Measurements from ENCODE around the gene PI4KB. TPM values are rescaled to one million over a fixed set of nuclear protein-coding genes. Genes with fewer than 3 reads are reported as not detected.
A peak's percentile ranks its signal among the peaks of the same experiment; 100 is the strongest.

Gene PI4KB
- total RNA-seq, 4 donors from 2014 or later, result 65.5 to 98.1 (median 77.3) TPM

DNA sequence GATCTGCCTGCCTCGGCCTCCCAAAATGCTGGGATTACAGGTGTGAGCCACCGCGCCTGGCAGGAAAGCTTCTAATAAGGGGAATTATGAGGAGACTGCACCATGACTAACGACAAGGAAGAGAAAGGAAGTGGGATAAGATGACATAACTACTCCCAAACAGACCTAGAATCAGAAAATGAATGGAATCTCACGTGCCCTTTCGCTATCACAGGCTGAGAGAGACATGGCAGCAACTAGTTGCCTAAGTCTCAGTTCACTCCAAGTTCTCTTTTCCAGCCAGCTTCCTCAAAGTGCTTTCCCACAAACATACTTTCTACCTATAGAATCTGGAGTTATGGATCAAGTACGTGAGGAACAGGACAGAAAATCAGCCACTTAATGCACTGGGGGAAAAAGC lies 2.0 kb downstream of the PI4KB start:
- Histone ChIP-seq H3K4me1 (peaks cover 32 to 49% of the 10 kb centered on the region in 2 donors), H3K36me3 (peaks cover 0 to 52% of the 10 kb centered on the region in 2 donors), H3K27ac (peak overlapping the region; percentile 92 to 96 (median 94))

DNA sequence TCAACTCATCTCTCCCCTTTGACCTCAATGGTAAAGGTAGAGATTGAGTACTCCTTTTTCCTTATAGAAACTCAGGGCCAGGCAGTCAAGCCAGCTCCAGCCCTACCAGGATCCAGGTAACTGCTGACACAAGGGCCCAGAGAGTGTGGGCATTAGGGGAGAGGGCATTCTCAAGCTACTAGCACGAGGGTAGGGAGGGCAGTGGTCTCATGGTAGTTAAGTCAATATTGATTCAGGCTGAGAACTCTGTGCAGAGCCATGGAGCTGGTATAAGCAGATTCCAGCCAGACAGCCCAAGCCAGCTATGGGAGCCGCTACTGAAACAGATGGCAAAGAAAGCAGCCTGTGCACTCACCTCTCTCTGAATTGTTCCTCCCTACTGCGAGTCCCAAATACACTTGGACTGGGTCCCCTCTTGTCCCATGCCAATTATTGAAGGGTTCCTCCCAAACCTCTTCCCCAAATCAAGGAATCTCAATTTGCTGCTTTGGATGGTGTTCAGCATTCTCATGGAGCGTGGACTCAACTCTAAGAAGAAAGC lies 2.8 kb downstream of the PI4KB start:
- Histone ChIP-seq H3K27me3 (no peaks in the 10 kb centered on the region), H3K27ac (peak overlapping the region; percentile 9 to 96 (median 94))
- intact Hi-C loops (cut with DNase I; ENCODE audit: low total_unique reads), result no loop called here

More for the DNA sequence above, 2.0 kb downstream of the PI4KB start:
- no peaks in the 10 kb centered on the region for H3K9me3 ChIP-seq
- TF ChIP-seq, protein P1, sequence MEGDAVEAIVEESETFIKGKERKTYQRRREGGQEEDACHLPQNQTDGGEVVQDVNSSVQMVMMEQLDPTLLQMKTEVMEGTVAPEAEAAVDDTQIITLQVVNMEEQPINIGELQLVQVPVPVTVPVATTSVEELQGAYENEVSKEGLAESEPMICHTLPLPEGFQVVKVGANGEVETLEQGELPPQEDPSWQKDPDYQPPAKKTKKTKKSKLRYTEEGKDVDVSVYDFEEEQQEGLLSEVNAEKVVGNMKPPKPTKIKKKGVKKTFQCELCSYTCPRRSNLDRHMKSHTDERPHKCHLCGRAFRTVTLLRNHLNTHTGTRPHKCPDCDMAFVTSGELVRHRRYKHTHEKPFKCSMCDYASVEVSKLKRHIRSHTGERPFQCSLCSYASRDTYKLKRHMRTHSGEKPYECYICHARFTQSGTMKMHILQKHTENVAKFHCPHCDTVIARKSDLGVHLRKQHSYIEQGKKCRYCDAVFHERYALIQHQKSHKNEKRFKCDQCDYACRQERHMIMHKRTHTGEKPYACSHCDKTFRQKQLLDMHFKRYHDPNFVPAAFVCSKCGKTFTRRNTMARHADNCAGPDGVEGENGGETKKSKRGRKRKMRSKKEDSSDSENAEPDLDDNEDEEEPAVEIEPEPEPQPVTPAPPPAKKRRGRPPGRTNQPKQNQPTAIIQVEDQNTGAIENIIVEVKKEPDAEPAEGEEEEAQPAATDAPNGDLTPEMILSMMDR (IDR thresholded peaks at IDR 0.05 in 4 of 5, conservative IDR thresholded peaks at IDR 0.05 in 1 of 5), result no peak
- TF ChIP-seq POLR2A (IDR thresholded peaks at IDR 0.05), result no peak
- DNase-seq (no peak), ATAC-seq (no peak)
- intact Hi-C loops (cut with DNase I; ENCODE audit: low total_unique reads), result loop anchor here (5.0 kb wide), 1 partner anchor 128 kb away; the partner anchor contains the start of gene PIP5K1A
- no peak overlapping the region for H3K4me3 ChIP-seq
- in situ Hi-C loops (cut with MboI; ENCODE audit: low sequenced_read_pairs in 4 of 4), result no loop called here
- H3K27me3 ChIP-seq, result no peaks in the 10 kb centered on the region

DNA sequence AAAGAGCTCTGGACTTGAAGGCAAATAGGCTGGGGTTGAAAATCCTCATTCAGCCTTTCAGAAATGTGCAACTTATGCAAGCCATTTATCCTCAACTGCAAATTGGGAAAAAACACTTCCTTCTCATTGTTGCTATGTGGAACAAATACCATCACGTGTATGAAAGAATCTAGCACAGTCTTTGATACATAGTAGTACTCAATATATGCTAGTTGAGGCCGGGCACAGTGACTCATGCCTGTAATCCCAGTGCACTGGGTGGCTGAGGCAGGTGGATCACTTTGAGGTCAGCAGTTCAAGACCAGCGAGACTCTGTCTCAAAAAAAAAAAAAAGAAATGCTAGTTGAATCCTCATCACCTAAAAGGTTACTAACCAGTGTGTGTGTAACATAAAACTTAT lies 8.2 kb downstream of the PI4KB start:
- no peak overlapping the region for H3K4me3 ChIP-seq
- H3K27me3 ChIP-seq, result no peaks in the 10 kb centered on the region
- H3K36me3 ChIP-seq, result peaks cover 0 to 71% of the 10 kb centered on the region in 2 donors
- H3K27ac ChIP-seq, result peak overlapping the region in 2 of 4 donors; percentile 6 to 36
- ATAC-seq (no peak), DNase-seq (no peak)
- intact Hi-C loops (cut with DNase I; ENCODE audit: low total_unique reads), result no loop called here
- H3K4me1 ChIP-seq, result peaks cover 15 to 45% of the 10 kb centered on the region in 2 donors
- no peaks in the 10 kb centered on the region for H3K9me3 ChIP-seq
- in situ Hi-C loops (cut with MboI; ENCODE audit: low sequenced_read_pairs in 4 of 4), result no loop called here
- no peak for TF ChIP-seq POLR2A (IDR thresholded peaks at IDR 0.05)
- TF ChIP-seq, protein P1 (IDR thresholded peaks at IDR 0.05 in 4 of 5, conservative IDR thresholded peaks at IDR 0.05 in 1 of 5), result no peak

More for the DNA sequence above, 2.8 kb downstream of the PI4KB start:
- Histone ChIP-seq H3K4me1 (peaks cover 36 to 53% of the 10 kb centered on the region in 2 donors), H3K36me3 (peaks cover 0 to 57% of the 10 kb centered on the region in 2 donors), H3K9me3 (no peaks in the 10 kb centered on the region), H3K4me3 (no peak overlapping the region)
- in situ Hi-C loops (cut with MboI; ENCODE audit: low sequenced_read_pairs in 4 of 4), result no loop called here
- no peak for TF ChIP-seq POLR2A (IDR thresholded peaks at IDR 0.05)
- no peak for ATAC-seq
- DNase-seq, result no peak

DNA sequence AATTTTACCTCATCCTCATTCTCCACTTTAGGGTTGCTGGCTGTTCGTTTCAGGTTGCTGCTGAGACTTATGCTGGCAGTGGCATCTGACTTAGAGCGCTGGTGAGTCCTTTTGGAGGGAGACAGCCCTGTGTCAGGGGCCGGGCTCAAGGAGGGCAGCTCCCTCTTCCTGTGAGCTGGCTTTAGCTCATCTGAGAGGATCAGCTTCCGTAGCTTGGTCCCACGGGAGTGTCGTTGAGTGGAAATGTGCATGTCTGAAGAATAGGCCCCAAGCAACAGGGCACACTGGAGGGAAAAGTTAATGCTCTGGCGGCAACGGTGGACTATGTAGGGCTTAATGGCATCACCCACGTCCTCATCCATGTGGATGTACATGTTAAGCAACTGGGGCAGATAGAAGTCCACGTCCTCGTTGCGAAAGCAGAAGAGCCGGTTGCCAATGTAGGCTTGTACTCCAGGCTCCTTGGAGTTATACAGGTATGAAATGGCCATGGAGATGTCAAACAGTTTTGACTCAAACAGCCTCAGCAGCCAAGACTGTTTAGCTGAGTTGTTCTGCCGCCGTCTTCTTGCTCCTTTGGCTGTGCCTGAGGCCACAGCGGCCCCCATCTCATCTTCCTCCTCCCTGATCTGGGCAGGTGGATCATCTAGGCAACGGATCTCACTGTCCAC lies 11.5 kb downstream of the PI4KB start:
- no peak overlapping the region for H3K4me3 ChIP-seq
- TF ChIP-seq, protein P1 (IDR thresholded peaks at IDR 0.05 in 4 of 5, conservative IDR thresholded peaks at IDR 0.05 in 1 of 5), result no peak
- no peak for TF ChIP-seq POLR2A (IDR thresholded peaks at IDR 0.05)
- no peaks in the 10 kb centered on the region for H3K9me3 ChIP-seq
- peaks cover 42 to 61% of the 10 kb centered on the region in 2 donors for H3K4me1 ChIP-seq
- in situ Hi-C loops (cut with MboI; ENCODE audit: low sequenced_read_pairs in 4 of 4), result no loop called here
- peaks cover 0 to 43% of the 10 kb centered on the region in 2 donors for H3K36me3 ChIP-seq
- no peaks in the 10 kb centered on the region for H3K27me3 ChIP-seq
- intact Hi-C loops (cut with DNase I; ENCODE audit: low total_unique reads), result no loop called here
- peak overlapping the region in 3 of 4 donors; percentile 91 to 93 (median 93) for H3K27ac ChIP-seq
- DNase-seq (no peak), ATAC-seq (no peak)

DNA sequence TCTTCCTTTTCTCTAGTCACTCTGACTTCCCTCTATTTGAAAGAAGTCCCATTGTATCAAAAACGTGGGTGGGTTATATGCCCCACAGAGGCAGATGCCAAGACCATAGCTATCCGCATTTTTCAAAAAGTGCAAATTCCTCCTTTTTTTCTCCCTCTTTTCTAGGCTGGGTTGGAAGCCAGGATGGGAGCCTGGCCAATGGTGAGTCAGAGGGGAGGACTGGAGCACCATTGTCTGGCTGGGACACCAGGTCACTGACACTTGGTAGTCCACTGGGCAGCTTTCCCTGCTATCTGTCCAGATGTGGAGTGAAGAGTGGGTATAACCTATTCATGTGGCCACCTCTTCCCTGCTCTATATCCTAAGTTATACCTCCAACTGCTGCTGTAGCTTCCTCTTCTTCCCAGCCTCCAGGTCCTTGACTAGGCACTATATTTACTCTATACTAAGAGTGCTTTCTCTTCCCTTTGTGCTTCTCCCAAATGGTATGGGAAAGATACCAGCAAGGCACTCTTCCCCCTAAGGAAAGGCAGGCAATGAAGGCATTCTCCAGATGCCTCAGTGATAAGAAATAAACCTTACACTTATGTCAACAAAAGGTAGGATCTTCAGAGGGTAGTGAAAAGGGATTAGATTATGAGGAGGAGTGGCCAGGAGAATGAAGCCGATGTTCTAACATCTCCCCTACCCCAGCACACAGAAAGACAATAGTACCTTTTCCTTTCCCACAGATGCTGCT lies 12.9 kb downstream of the PI4KB start:
- peaks cover 0 to 31% of the 10 kb centered on the region in 2 donors for H3K36me3 ChIP-seq
- H3K27ac ChIP-seq, result peak overlapping the region; percentile 91 to 95 (median 93)
- TF ChIP-seq POLR2A (IDR thresholded peaks at IDR 0.05), result no peak
- TF ChIP-seq, protein P1 (IDR thresholded peaks at IDR 0.05 in 4 of 5, conservative IDR thresholded peaks at IDR 0.05 in 1 of 5), result no peak
- peaks cover 52 to 67% of the 10 kb centered on the region in 2 donors for H3K4me1 ChIP-seq
- no peak overlapping the region for H3K4me3 ChIP-seq
- peak; percentile 67 to 85 for DNase-seq
- H3K9me3 ChIP-seq, result no peaks in the 10 kb centered on the region
- H3K27me3 ChIP-seq, result no peaks in the 10 kb centered on the region
- in situ Hi-C loops (cut with MboI; ENCODE audit: low sequenced_read_pairs in 4 of 4), result no loop called here
- intact Hi-C loops (cut with DNase I; ENCODE audit: low total_unique reads), result loop anchor here (5.0 kb wide), 1 partner anchor 518 kb away; the partner anchor contains the start of gene RORC
- peak; percentile 52 to 53 for ATAC-seq
